ENCODE measurements around the gene RTN4R. TPM values are rescaled to one million over a fixed set of nuclear protein-coding genes. Genes with fewer than 3 reads are reported as not detected.

RTN4R gene
- total and polyA plus RNA-seq, 2 of the 13 experiments (the other 11 are each of a cell fraction or from before 2014, with no cell fraction given): 0.22 to 0.77 TPM

DNA sequence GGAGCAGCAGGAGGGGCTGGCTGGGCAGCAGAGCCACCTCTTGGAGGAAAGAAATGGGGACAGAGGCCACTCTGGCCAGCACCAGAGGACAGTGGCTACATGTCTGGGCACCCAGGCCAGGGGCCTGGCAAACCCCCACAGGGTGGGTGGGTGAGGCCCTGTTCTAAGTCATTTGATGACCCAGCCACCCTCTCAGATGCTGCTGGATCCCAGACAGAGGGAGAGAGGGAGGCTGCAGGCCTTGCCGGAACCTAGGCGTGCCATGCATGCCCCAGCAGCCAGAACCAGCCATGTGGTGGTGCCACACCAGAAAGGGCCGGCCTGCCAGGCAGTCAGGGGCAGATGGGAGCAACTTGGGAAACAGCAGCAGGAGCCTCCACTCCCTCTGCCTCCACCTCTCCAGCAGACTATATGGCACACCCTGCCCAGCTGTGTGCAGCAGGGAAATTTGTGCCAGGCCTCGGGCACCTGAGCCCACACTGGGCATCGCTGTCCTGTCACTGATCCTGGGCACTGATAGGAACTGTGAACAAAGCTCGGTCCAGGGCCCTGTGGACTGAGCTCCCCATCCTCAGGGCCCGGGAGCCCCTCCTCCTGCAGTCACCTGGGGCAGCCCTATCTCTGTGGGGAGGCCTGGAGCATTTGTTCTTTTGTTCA lies 45.2 kb downstream of the RTN4R start:
- no peaks in the 10 kb centered on the region for H4K20me1 ChIP-seq (ENCODE audit: insufficient read depth, low read length)
- no peak overlapping the region for H3K4me2 ChIP-seq (ENCODE audit: low read depth, low read length)
- no peaks in the 10 kb centered on the region for H3K36me3 ChIP-seq (replicated peaks in 1 of 2; ENCODE audit: control insufficient read depth in 1 of 2, insufficient read depth in 2 of 2, low read length in 2 of 2)
- H3K27ac ChIP-seq (ENCODE audit: extremely low read length, insufficient read depth, low read length): no peak overlapping the region
- H3K27me3 ChIP-seq (ENCODE audit: control insufficient read depth in 1 of 2, insufficient read depth in 2 of 2, low read length in 2 of 2): peaks cover 2 to 25% of the 10 kb centered on the region in 2 experiments; a peak in 4 of 5 replicates
- H2AFZ ChIP-seq (ENCODE audit: low read length): no peak overlapping the region
- ATAC-seq (no peak), DNase-seq (ENCODE audit: low spot score) (no peak), FAIRE-seq (no peak)
- no peak overlapping the region for H3K9ac ChIP-seq (ENCODE audit: insufficient read depth, low read depth, low read length)
- H3K9me3 ChIP-seq (ENCODE audit: low read length): no peaks in the 10 kb centered on the region
- in situ Hi-C loops (cut with HindIII; ENCODE audit: extremely low pct_ligation_motif_present, low pct_unique_long_range_greater_than_20kb): no loop called here
- H3K4me1 ChIP-seq (ENCODE audit: insufficient read depth, low read length): 0 out of 2 replicates have a peak, but pooled peaks cover 10% of the 10 kb centered on the region
- intact Hi-C loops (cut with micrococcal nuclease; ENCODE audit: unreplicated experiment): no loop called here
- no peak overlapping the region for H3K4me3 ChIP-seq (replicated peaks in 1 of 3; ENCODE audit: insufficient read depth in 1 of 3, low read depth in 2 of 3, low read length in 3 of 3)
- CTCF ChIA-PET (ENCODE audit: low intra/inter-chr PET ratio, low total read pairs): no interaction called here
- no peaks in the 10 kb centered on the region for H3K79me2 ChIP-seq (ENCODE audit: insufficient read depth, low read length)
- no TSS peak for BruUV-seq (replicated peaks)
- POLR2A ChIA-PET: no interaction called here
- 32% methylated on average over 6 of the region's 7 CpGs for WGBS (ENCODE audit: low lambda C conversion rate)
- TF ChIP-seq ZEB1 (IDR thresholded peaks at IDR 0.05; ENCODE audit: insufficient replicate concordance, low read depth) (no peak), ZNF329 (CRISPR knock-in tag; IDR thresholded peaks at IDR 0.05; ENCODE audit: low read depth) (no peak), NFE2L1 (CRISPR knock-in tag; IDR thresholded peaks at IDR 0.05; ENCODE audit: borderline replicate concordance) (no peak), ZNF550 (CRISPR knock-in tag; IDR thresholded peaks at IDR 0.05; ENCODE audit: borderline replicate concordance) (no peak)
- TF ChIP-seq, protein P1, sequence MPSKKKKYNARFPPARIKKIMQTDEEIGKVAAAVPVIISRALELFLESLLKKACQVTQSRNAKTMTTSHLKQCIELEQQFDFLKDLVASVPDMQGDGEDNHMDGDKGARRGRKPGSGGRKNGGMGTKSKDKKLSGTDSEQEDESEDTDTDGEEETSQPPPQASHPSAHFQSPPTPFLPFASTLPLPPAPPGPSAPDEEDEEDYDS (CRISPR knock-in tag; IDR thresholded peaks at IDR 0.05): no peak
- TF ChIP-seq, protein P2, sequence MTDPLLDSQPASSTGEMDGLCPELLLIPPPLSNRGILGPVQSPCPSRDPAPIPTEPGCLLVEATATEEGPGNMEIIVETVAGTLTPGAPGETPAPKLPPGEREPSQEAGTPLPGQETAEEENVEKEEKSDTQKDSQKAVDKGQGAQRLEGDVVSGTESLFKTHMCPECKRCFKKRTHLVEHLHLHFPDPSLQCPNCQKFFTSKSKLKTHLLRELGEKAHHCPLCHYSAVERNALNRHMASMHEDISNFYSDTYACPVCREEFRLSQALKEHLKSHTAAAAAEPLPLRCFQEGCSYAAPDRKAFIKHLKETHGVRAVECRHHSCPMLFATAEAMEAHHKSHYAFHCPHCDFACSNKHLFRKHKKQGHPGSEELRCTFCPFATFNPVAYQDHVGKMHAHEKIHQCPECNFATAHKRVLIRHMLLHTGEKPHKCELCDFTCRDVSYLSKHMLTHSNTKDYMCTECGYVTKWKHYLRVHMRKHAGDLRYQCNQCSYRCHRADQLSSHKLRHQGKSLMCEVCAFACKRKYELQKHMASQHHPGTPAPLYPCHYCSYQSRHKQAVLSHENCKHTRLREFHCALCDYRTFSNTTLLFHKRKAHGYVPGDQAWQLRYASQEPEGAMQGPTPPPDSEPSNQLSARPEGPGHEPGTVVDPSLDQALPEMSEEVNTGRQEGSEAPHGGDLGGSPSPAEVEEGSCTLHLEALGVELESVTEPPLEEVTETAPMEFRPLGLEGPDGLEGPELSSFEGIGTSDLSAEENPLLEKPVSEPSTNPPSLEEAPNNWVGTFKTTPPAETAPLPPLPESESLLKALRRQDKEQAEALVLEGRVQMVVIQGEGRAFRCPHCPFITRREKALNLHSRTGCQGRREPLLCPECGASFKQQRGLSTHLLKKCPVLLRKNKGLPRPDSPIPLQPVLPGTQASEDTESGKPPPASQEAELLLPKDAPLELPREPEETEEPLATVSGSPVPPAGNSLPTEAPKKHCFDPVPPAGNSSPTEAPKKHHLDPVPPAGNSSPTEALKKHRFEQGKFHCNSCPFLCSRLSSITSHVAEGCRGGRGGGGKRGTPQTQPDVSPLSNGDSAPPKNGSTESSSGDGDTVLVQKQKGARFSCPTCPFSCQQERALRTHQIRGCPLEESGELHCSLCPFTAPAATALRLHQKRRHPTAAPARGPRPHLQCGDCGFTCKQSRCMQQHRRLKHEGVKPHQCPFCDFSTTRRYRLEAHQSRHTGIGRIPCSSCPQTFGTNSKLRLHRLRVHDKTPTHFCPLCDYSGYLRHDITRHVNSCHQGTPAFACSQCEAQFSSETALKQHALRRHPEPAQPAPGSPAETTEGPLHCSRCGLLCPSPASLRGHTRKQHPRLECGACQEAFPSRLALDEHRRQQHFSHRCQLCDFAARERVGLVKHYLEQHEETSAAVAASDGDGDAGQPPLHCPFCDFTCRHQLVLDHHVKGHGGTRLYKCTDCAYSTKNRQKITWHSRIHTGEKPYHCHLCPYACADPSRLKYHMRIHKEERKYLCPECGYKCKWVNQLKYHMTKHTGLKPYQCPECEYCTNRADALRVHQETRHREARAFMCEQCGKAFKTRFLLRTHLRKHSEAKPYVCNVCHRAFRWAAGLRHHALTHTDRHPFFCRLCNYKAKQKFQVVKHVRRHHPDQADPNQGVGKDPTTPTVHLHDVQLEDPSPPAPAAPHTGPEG (CRISPR knock-in tag; IDR thresholded peaks at IDR 0.05): no peak
- TF ChIP-seq, protein P3, sequence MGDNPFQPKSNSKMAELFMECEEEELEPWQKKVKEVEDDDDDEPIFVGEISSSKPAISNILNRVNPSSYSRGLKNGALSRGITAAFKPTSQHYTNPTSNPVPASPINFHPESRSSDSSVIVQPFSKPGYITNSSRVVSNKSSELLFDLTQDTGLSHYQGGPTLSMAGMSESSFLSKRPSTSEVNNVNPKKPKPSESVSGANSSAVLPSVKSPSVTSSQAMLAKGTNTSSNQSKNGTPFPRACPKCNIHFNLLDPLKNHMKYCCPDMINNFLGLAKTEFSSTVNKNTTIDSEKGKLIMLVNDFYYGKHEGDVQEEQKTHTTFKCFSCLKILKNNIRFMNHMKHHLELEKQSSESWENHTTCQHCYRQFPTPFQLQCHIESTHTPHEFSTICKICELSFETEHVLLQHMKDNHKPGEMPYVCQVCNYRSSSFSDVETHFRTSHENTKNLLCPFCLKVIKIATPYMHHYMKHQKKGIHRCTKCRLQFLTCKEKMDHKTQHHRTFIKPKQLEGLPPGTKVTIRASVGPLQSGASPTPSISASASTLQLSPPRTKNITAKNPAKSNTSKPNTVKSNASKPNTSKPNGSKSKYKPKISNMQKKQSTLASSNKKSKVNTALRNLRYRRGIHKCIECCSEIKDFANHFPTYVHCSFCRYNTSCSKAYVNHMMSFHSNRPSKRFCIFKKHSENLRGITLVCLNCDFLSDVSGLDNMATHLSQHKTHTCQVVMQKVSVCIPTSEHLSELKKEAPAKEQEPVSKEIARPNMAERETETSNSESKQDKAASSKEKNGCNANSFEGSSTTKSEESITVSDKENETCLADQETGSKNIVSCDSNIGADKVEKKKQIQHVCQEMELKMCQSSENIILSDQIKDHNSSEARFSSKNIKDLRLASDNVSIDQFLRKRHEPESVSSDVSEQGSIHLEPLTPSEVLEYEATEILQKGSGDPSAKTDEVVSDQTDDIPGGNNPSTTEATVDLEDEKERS (CRISPR knock-in tag; IDR thresholded peaks at IDR 0.05): no peak

All from HepG2 (cell line).